HG02759 (cell line): ENCODE results near the gene DTHD1.

ENCODE experiments used
- ATAC-seq: cut with Tn5 transposase; IDR thresholded peaks from one replicate; pipeline ENCODE4 v1.9.1; 2021; ENCODE audit warnings: mild to moderate bottlenecking, moderate library complexity; ENCODE audit not compliant: unreplicated experiment

The DTHD1 gene

GRCh38 chr4:36312511-36312910 lies 31.1 kb downstream of the DTHD1 start:
- no peak for ATAC-seq

GRCh38 chr4:36313301-36313700 lies 31.9 kb downstream of the DTHD1 start:
- ATAC-seq: no peak

- no peak for ATAC-seq
Observed at GRCh38 chr4:36313703-36314102, 32.3 kb downstream of the DTHD1 start.

- ATAC-seq: no peak
Observed at GRCh38 chr4:36316607-36317006, 35.2 kb downstream of the DTHD1 start.

- ATAC-seq: no peak
Observed at GRCh38 chr4:36317721-36318120, 36.3 kb downstream of the DTHD1 start.

- ATAC-seq: peak; percentile 51
Observed at GRCh38 chr4:36320117-36320896, 38.9 kb downstream of the DTHD1 start.

- ATAC-seq: no peak
Observed at GRCh38 chr4:36321176-36321575, 39.8 kb downstream of the DTHD1 start.

- ATAC-seq: peak; percentile 37
Observed at GRCh38 chr4:36322921-36323354, 41.5 kb downstream of the DTHD1 start.

GRCh38 chr4:36323816-36324419 lies 42.5 kb downstream of the DTHD1 start:
- ATAC-seq: no peak

GRCh38 chr4:36324808-36325207 lies 43.4 kb downstream of the DTHD1 start:
- no peak for ATAC-seq

GRCh38 chr4:36325499-36325898 lies 44.1 kb downstream of the DTHD1 start:
- peak; percentile 86 for ATAC-seq

- peak; percentile 6 for ATAC-seq
Observed at GRCh38 chr4:36325926-36326325, 44.5 kb downstream of the DTHD1 start.

GRCh38 chr4:36326476-36327029 lies 45.1 kb downstream of the DTHD1 start:
- ATAC-seq: no peak

GRCh38 chr4:36327400-36327799 lies 46.0 kb downstream of the DTHD1 start:
- ATAC-seq: no peak

GRCh38 chr4:36328130-36328529 lies 46.7 kb downstream of the DTHD1 start:
- ATAC-seq: no peak

- ATAC-seq: no peak
Observed at GRCh38 chr4:36329228-36329627, 47.8 kb downstream of the DTHD1 start.

- no peak for ATAC-seq
Observed at GRCh38 chr4:36330796-36331195, 49.4 kb downstream of the DTHD1 start.

- peak; percentile 79 for ATAC-seq
Observed at GRCh38 chr4:36332023-36332781, 50.8 kb downstream of the DTHD1 start.

GRCh38 chr4:36332782-36333131 lies 51.3 kb downstream of the DTHD1 start:
- peak; percentile 97 for ATAC-seq

- ATAC-seq: no peak
Observed at GRCh38 chr4:36333303-36333877, 52.0 kb downstream of the DTHD1 start.

GRCh38 chr4:36337665-36338185 lies 56.3 kb downstream of the DTHD1 start:
- no peak for ATAC-seq
